PFSK-1 (cell line): Measurements from ENCODE around the gene TSSK6.

Source experiments
- FOXP2 ChIP-seq: optimal IDR thresholded peaks from 2 replicates; pipeline ENCODE3; 2011; ENCODE audit warnings: borderline replicate concordance, control low read depth, inconsistent platforms; ENCODE audit not compliant: insufficient read depth; ENCODE audit errors: extremely low read length, extremely low read depth
- POLR2AphosphoS5 ChIP-seq: IDR thresholded peaks from 2 replicates; pipeline ENCODE4 v1.6.1; 2012; ENCODE audit warnings: low read depth, mild to moderate bottlenecking, control low read depth, low read length, moderate library complexity
- REST ChIP-seq, 2 experiments: IDR thresholded peaks; 2 replicates each; pipeline versions ENCODE4 v1.6.1 to v1.8.0; 2011 to 2012; ENCODE audit warnings: low read depth in 2 of 2, low read length in 2 of 2, control low read depth in 1 of 2, inconsistent platforms in 1 of 2, mild to moderate bottlenecking in 1 of 2, moderate library complexity in 1 of 2; ENCODE audit not compliant: insufficient read depth in 1 of 2
- SIN3A ChIP-seq: IDR thresholded peaks from 2 replicates; pipeline ENCODE4 v1.6.1; 2012; ENCODE audit warnings: mild to moderate bottlenecking, low read length, moderate library complexity, borderline replicate concordance; ENCODE audit not compliant: insufficient read depth
- TAF1 ChIP-seq: IDR thresholded peaks from 2 replicates; pipeline ENCODE4 v1.6.1; 2012; ENCODE audit warnings: low read length, control low read depth, borderline replicate concordance; ENCODE audit not compliant: insufficient read depth

DNA sequence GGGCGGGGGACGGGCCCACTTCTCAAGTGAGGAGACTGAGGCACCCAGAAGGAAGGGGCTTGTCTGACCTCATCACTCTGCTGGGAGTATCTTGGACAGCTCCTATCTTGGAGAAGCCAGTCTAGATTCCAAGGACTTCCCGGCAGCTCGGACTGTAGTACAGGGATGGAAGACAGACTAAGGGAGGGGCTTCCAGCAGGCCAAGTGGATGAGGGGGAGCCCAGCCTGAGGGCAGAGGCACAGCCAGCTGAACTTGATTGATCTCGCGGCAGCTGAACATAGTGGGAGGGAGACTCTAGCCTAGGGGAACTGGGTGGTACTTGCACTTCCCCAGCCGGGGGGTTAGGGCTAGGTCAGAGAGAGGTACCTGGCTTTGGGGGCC, 23.4 kb upstream of the TSSK6 start:
- TF ChIP-seq POLR2AphosphoS5 = no peak
- no peak for TF ChIP-seq TAF1
- TF ChIP-seq REST (IDR thresholded peaks at IDR 0.05; ENCODE audit: insufficient read depth in 1 of 2, low read depth in 2 of 2, low read length in 2 of 2) = no peak
- TF ChIP-seq SIN3A = no peak
- no peak for TF ChIP-seq FOXP2
